GM12872 (cell line): ENCODE results near the gene ATOSB.

ENCODE experiments used
- CTCF ChIP-seq: IDR thresholded peaks from 3 replicates; pipeline ENCODE4 v1.5.1; 2011; ENCODE audit warnings: low read depth, mild to moderate bottlenecking, low read length, moderate library complexity; ENCODE audit not compliant: insufficient read depth

Gene ATOSB

GRCh38 chr9:35116898-35117551 is 1.4 kb upstream of the ATOSB start:
- TF ChIP-seq CTCF, result peak; percentile 92

GRCh38 chr9:35116539-35116897 is 856 bp upstream of the ATOSB start:
- no peak for TF ChIP-seq CTCF

- no peak for TF ChIP-seq CTCF
These were observed 628 bp downstream of the ATOSB start for GRCh38 chr9:35114840-35115628.

DNA sequence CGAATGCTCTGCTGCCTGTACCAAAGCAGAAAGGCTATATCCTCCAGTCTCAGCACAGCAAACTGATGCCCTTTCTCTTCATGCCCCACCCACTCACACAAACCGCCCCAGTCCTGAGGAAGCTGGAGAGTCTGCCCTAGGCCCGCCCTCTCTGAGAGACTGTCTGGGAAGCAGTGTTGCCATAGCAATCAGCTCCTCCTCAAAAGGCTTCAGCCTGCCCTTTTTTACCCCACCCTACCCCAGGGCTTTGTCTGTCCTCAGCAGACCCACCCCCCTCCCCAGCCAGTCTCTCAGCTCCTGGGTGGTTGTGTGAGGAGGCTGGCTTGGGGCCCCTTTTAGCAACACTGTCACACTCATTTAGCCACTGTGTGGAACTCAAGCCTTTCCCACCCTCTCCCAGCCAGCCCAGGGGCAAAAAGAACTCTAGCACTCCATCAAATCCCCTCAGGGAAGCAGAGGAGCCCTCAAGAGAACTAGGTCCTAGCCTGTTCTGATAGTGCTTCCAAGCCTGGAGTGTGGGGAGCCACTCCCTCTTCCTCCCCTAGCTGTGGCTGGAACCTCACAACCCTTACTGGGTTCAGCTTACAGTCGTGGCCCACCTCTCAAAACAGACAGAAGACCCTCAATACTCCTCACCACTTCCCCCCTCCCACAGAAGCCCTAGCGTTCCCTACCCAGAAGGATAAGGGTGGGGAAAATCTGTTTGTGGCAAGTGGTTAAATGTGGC is 1.4 kb downstream of the ATOSB start:
- no peak for TF ChIP-seq CTCF

- no peak for TF ChIP-seq CTCF
These were observed 3.2 kb downstream of the ATOSB start for GRCh38 chr9:35112257-35113020.

- no peak for TF ChIP-seq CTCF
These were observed 4.4 kb downstream of the ATOSB start for GRCh38 chr9:35111001-35111933.
